Activated CD4-positive, alpha-beta T cell treated with anti-CD3 and anti-CD28 coated beads, Interleukin-10, Interleukin-2, amounts not matched to agents 100 ng/mL and 50 ng/mL, durations not matched to agents 16 hours and 8 hours (primary cell): ENCODE data around the gene PHC2.

ENCODE experiments used
- DNase-seq: peaks from one replicate; pipeline ENCODE4 v3.0.0-alpha.2; 2020

PHC2 gene

DNA sequence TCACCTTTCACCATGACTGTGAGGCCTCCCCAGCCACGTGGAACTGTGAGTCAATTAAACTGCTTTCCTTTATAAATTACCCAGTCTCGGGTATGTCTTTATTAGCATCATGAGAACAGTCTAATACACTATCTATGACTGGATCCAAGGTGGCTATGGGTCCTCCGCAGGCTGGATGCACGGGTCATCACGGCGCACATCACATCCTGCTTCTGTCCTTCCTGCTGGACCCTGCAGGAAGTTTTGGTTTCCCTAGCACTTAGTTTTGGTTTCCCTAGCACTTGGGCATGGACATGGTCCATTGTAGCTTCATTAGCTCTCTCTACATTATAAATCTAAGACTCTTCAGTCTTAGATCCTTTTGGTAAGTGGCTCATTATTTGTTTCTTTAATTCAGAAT lies 14.2 kb upstream of the PHC2 start:
- DNase-seq = no peak

DNA sequence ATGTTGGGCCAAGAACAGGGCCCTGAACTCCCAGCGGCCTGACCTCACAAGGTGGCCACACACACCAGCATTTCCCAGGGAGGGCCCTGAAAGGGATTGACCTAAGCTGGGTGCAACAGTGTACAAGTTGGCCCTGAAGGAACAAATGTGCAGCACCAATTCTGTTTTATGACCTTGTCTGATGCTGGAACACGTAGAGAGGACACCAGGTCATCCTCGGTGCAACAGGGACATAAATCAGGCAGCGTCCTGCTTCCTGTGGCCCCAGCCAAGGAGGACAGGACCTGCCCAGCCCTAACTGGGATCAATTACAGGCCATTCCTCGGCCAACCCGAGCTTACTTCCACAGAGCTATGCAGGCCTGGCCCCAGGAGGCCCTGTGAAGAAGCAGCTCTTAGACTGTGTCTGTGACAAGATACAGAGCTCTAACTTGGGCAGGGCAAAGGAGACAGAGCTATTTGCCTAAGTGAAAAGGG lies 12.8 kb upstream of the PHC2 start:
- no peak for DNase-seq

DNA sequence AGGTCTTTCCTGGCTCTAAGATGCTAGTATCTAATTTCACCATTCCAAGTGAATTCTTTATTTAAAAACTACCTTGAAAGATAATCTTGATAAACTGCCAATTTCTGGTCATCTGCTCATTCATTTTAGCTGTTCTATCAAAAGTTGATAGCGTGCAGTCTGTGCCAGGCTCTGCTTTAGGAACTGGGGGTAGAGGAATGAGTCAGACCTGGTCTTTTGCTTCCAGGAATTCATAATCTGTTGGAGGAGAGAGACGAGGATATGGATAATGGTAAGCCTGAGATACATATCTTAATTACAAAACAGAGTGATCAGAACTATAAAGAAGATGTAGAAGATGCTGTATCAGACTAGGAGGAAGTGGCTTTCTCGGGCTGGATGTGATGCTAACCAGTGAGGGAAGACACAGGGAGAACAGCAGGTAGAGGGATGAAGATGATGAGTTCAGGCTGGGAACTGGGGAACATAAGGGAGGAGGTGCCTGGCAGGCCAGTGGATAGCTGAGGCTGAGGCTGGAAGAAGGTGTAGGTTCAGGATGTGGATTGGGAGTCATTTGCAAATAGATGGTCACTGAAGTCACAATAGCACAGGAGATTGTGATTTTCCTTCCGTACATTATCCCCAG lies 12.3 kb upstream of the PHC2 start:
- no peak for DNase-seq

DNA sequence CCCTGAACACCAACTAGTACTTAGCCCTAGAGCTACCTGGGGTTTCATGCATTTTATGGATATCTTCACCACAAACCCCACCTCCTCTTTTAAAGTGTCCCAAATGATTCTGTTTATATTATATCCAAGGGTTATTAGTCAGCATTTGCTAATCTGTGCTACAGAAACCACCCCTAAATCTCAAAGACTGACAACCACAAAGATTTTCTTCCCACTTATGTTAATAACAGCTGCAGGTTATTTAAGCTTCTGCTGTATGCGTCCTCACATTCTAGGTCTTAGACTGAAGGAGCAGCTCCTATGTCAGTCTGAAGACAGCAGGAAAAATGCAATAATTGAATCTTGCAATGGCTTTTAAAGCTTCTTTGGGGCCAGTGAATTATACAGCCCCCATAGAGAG lies 11.2 kb upstream of the PHC2 start:
- no peak for DNase-seq

DNA sequence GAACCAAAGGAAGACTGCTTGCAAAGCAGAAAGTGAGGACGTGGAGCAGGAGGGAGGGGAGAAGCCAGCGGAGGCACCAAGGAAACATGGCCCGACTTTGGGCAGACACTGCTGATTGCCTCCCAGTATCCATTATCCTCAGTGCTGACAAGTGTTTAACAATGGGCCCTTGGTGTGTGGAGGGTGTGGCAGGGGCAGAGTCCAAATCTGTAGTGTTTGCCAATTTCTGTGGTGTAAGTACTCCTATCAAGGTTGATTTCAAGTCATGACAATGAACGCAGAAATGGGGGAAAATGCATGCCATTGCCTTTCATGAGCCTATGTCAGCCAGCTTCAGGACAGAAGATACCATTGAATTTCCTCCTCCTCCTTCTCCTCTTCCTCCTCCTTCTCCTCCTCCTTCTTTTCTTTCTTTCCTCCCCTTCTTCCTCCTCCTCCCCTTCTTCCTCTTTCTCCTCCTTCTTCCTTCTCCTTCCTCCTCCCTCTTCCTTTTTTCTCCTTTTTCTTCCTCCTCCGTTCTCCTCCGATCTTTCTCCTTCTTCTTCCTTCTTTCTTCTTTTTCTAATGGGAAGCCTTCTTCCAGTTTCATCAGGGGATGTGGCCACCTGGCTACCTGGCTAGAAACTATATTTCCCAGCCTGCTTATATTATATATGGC lies 10.3 kb upstream of the PHC2 start:
- no peak for DNase-seq

DNA sequence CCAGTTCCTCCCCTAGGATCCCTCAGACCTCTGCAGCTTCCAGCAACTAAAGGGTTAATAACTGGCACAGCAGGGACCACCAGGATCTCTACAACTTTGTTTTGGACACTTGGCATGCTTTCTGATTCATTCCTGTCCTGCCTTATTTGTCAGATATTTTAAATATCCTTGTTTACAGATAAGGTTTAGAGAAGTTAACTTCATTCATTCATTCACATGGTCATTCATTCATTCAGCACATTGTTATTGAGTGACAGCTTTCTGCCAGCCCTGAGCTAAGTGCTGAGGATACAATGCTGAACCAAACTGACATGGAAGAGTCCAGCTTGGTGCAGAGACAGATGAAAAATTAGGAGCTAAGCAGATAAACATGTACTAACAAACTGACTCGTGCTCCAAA lies 8.8 kb upstream of the PHC2 start:
- DNase-seq = no peak

DNA sequence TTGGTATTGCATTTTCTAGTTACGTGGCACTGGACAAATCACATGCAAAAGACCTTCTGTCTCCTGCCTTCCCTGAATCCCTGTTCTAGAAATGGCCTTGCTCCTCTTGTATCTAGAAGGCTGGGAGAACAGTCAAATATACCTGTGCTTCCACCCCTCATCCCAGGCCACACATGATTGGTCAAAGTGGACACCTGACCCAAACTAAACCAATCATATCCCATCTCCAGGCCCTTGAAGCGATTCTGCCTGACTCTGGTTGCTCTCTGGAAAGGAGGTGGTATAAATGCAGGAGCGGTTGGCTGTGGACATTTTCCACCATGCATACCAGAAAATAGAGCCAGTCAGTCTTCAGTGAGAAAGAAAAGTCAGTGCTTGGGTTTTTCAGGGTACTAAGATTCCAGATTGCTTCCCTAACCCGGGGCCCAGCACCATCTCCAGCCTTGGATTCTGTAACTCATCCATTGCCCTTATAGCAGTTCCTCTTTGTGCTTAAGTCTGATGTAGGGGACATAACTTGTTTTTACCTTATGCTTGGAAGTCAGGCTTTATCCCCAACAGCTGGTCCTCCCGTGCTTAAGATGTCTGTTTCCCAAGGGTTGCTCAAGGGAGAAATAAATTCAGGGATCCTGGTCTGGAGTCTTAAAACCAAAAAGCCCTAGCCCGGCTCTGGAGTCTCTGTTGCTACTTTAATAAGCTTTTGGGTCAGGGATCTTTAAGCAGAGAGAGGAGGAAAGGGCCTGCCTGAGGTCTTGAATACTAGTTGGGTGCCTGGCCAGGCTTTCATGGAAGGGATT lies 7.7 kb upstream of the PHC2 start:
- DNase-seq = no peak

DNA sequence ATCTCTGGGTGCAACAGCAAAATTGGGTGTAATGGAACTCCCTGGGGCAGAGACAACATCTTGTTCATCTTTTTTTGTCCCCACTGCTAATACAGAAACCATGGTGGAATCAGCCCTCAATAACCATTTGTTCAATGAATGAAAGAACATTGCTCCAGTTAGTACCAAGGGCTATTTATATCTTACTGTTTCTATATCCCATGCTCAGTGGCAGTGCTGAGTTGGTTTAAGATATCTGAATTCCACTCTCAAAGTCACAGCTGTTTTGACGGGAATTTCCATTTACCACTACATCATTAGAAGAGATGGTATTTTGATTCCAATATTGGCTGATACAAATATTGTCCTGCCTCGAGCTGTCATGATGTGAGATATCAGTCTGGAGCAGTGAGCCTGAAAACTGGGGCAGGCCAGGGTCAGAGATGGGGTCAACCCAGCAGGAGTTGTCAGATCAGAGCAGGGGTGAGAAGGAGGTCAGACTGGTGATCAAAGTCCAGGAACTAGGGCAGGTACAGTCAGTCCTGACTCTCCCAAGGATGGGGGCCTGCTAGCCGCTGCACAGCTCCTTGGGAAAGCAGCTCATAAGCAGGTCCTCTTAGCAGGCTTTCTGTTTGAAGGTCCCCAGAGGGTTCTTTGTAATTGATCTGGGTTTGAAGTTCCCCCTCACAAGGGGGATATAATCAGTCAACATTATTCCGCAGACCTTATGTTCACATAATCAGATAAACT lies 5.8 kb upstream of the PHC2 start:
- DNase-seq = no peak

DNA sequence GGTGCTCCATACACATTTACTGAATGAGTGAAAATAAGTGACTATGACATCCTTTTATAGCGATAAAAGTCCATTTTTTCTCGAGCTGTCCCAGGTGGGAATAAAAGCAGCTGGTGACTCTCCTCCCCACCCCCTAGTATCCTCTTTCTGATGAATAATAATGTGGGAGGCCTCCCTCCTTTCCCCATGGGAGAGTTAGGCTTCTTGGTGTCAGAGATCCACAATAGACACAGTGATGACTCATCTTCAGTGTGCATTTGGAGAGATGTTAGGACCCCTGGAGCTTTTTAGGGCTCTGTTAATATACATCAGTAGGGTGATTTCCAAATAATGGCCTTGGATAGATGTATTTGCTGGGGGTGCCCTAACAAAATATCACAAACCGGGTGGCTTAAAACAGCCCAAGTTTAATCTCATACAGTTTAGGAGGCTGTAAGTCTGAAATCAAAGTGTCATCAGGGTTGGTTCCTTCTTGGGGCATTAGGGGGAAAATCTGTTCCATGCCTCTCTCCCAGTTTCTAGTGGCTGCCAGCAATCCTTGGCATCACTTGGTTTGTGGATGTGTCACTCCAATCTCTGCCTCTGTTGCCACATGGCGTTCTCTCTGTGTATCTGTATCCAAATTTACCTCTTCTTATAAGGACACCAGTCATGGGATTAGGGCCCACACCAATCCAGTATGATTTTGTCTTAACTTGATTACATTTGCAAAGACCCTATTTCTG lies 4.4 kb upstream of the PHC2 start:
- no peak for DNase-seq

DNA sequence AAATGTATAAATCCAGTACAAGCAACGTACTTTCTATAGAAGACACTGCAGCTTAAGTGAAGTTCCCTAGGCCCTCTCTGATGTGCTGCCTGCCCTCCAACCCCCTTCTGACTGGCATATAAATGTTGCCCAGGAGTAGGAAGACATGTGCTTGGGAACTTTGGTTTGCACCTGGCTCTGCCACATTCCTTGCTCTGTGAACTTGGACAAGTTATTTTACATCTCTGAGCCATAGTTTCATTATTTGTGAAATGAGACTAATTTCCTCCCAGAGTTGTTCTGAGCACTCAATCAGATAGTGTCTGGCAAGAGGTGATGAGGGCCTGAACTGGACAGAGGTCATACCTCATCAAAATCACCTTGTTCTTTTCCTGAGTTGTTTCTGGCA lies 3.5 kb upstream of the PHC2 start:
- no peak for DNase-seq

DNA sequence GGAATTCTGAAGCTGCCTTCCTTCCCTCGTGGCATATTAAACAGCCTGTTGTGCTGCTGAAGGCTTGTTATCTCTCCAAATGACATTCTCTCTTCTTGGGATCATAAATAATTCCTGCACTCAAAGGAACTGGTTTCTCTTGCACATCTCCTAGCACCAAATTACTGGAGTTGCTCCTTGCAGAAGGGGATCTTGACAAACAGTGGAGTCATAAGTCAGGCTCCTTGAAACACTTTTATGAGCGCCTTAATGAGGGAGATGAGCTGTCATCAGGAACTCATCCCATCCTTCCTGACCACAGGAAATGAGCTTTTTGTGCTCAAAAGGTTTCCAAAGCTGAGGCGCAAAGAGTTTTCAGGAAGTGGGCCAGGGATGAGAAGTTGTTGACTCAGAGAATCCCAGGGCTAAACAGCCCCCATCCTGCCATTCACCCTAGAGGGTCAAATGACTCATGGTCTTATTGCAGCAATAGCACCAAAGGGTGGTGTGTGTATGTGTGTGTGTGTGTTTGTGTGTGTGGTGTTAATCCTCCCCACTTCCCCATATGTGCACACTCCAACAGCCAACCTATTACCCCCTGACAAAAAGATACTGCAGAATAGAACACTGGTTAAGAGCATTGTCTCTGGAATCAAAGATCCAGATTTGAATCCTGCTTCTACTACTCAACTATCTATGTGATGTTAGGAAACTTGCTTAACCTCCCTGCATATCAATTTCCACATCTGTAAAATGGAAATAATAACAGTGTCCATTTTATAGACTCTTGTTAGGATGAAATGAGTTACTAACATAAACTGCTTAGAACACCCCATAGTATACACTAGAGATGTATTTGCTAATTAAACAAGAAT lies 2.8 kb upstream of the PHC2 start:
- DNase-seq = no peak

DNA sequence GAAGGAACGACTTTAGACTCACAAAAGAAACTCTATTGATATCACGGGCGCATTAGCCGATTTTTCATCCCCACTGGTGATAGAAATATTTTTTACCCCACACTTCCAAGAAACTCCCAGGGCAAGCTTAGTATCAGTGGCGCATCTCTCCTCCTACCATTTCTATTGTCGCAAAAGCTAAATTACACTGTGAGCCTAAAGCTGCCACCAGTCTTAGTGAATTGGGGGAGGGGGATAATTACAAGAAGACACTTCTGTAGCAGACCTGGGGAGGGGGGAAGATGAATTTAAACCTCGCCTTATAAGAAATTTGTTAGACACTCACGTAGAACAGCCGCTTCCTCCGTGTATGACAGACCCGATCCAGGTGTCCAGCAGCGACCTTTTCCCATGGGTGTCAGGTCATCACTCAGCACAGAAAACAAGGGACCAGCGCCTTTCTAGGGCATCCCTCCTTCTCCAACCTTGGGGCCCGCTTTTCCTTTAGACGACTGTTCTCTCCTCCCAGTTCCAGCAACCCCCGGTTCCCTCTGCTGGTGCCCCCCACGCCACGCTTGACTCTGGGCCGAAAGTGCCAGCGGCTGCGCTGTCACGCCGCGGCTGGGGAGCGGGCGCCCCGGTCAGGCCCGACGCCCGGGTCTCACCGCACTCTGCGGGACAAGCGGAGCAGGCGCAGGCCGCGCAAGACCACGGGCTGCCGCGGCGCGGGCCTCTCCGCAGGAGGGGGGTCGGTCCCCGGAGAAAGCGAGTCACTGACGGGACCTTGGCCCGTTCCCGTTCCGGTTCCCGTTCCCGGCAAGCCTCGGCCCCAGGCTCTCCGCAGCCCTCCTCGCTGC lies 821 bp downstream of the PHC2 start:
- peak; percentile 16 for DNase-seq

DNA sequence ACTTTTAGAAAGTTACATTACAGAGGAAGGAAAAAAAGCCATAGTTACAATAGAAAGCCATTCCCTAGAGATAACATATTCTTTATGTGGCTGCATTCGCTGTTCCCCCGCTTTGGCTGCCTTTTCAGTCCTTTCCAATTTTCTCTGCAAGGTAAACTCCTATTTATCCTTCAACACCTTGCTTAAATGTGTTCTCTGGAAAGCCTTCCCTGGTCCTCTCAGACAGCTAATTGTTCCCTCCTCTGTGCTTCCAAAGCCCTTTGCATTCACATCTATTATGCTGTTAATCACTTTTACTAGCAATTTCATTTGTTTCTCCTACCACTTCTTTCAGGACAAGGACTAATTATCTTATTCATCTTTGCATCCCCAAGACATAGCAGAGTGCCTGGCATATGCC lies 1.6 kb downstream of the PHC2 start:
- DNase-seq = no peak

DNA sequence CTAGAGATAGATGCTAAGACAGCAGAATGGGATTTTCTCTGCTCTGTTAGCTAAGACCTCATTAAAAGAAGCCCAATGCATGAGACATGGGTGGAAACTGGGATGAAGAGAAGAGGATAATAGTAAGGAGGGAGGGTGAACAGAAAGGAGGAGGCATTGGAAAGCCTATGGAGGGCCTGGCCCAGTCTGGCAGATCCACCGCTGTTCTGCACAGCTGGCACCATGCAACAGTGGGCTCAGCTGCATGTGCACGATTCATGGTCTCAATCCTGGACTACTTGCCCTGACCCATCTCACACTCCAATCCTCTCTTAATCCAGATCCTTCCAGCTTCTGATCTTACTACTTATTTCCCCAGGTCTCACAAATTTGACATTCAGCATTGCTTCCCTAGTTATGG lies 2.2 kb downstream of the PHC2 start:
- DNase-seq = no peak

DNA sequence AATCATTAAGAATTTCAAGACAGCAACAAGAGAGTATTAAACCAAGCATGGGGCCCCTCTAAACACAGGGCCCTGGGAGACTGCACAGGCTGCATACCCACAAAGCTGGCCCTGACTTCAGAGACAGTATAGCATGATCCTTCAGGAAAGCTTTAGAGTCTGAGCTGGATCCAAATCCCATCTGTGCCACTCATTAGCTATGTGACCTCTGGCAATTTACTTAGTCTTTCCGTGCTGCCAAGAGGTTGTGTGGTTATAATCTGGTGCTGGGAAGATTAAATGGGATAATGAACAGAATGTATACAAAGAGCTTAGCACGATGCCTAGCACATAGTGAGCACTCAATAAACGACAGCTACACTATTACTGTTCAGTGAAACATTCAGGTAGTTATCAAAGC lies 4.0 kb downstream of the PHC2 start:
- no peak for DNase-seq

DNA sequence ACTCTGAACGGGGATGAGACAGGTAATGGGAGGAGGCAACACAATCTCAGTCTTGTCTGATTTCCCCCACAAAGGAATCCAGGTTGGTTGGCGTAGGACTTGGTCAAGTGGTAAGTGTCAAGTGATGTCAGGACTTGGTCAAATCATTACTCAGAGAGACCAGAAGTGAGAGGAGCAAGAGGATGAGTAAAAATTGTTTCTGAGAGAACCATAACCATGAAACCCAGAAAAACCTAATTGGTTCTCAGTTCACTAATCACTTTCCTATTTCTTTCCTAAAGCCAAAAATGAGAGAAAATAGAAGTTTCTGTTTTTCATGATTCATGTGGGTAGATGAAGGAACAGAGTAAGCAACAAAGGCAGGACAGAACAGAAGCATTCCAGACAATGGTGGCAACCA lies 5.0 kb downstream of the PHC2 start:
- DNase-seq = peak; percentile 27

DNA sequence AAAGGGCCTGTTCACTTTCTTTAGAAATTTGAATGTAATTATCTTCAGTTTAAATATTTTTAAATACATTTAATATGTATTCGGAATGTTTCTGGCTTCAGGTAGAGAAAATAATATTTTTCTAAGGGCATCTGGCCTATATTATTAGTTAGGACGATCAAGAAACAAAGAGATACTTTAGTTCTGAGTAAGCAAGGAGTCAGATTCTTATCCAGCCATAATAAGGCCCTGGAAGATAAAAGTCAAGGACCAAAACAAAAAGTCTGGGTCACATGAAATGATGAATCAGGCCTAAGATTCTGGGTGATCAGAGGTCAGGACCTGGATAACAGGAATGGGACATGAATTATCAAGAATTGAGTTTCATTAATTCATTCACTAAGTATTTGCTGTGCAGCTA lies 6.3 kb downstream of the PHC2 start:
- DNase-seq = no peak

DNA sequence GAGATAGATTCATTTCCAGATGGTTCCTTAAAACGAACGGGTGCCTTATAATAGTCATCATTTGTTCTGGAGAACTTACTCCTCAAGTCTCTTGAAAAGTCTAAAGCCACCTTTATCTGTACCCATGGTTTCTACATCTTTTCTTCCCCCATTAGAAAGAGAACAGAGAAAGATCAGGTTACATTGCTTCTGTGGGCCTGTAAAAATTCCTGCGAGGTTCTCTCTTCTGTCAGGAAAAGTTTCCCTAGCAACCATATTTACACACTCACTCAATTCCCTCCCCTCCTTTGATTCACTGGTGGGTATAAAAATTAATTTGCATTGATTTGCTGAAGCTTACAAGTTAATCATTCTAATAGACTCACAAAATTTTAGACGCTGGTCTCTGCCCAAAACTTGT lies 6.7 kb downstream of the PHC2 start:
- DNase-seq = no peak

DNA sequence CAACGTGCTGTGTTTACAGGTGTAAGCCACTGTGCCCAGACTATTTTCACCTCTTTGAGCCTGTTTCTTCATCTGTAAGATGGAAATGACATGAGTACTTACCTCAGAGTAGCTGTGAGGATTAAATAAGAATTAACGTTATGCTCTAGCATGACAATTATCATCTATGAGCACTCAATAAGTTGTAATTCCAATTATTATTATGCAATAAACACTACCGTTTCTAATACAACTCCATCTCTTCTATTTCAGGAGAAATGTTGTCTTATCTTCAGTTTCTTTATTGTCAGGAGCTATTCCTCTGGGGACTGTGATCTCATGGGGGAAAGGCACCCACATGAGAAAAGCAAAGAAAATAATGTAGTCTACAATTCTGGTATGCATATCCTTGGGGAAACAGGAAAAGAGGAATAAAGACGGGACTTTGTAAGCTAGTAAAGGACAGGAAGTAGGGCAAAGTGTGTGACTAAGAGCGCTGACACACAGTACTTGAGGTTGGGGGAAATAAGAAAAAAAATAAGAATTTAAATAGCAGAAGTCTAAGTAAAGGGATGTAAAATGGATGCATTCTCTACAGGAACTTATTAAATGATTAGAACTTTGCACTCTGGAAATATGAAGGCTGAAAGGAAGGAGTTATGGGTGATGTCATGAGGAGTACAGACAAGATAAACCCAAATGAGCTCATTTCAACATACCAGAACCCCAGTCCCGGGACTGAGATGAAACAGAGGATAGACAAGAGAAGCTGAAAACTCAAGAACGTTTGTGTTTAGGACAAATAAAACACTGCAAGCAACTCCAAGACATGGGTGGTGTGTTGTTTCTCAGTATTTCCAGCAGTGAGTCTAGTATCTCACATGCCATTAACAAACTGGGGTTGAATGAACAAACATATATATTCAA lies 9.8 kb downstream of the PHC2 start:
- no peak for DNase-seq

DNA sequence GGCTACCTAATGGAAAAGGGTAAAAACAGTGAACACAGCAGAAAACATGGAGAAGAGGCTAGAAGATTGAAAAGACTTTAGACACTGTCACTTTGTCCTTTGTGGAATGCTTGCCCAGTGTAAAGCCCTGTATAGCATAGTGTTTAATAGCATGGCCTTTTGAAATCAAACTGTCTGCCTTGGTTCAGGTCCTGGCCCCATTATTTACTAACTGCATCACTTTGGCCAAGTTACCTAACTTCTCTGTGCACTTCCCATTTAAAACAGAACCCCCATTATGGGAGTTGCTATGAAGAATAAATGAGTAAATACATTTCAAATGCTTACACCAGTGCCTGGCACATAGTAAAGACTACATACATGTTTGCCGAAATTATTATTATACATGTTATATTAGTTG lies 12.1 kb downstream of the PHC2 start:
- no peak for DNase-seq
